ENCODE results near the gene TRMT2A. TPM values are rescaled to one million over a fixed set of nuclear protein-coding genes. Genes with fewer than 3 reads are reported as not detected.
A peak's percentile ranks its signal among the peaks of the same experiment; 100 is the strongest.

The TRMT2A gene
- polyA plus RNA-seq, 1 donor (not counting 4 experiments of a cell fraction or from before 2014, with no cell fraction given): 18.3 TPM

GRCh38 chr22:20062043-20062765 lies 54.8 kb downstream of the TRMT2A start:
- Histone ChIP-seq H3K4me3 (ENCODE audit: control insufficient read depth in 2 of 3, extremely low read depth in 1 of 3, insufficient read depth in 2 of 3, low read depth in 1 of 3, low read length in 3 of 3) (no peak overlapping the region), H3K9me1 (ENCODE audit: control insufficient read depth, extremely low read depth, insufficient read depth, low read length) (peaks cover 5% of the 10 kb centered on the region), H3K27me3 (ENCODE audit: control insufficient read depth, extremely low read depth, insufficient read depth, low read length) (no peaks in the 10 kb centered on the region), H3K9ac (ENCODE audit: control insufficient read depth, extremely low read depth, insufficient read depth, low read length) (no peak overlapping the region), H4K20me1 (ENCODE audit: control insufficient read depth, extremely low read depth, insufficient read depth, low read length) (no peaks in the 10 kb centered on the region), H3K4me2 (ENCODE audit: control insufficient read depth, extremely low read depth, insufficient read depth, low read depth, low read length) (peak overlapping the region; percentile 27), H3K36me3 (ENCODE audit: control insufficient read depth in 2 of 2, extremely low read depth in 1 of 2, insufficient read depth in 2 of 2, low read length in 2 of 2) (peaks cover 0 to 5% of the 10 kb centered on the region in 2 experiments), H3K27ac (ENCODE audit: control insufficient read depth, insufficient read depth, low read length) (peak overlapping the region; percentile 6), H3K9me3 (ENCODE audit: control insufficient read depth, low read depth, low read length) (no peaks in the 10 kb centered on the region), H3K4me1 (ENCODE audit: control insufficient read depth, extremely low read depth, insufficient read depth, low read length) (peaks cover 32% of the 10 kb centered on the region), H2AFZ (ENCODE audit: control insufficient read depth, low read length) (no peak overlapping the region), H3K79me2 (ENCODE audit: control insufficient read depth, insufficient read depth, low read length) (no peaks in the 10 kb centered on the region)
- DNase-seq (ENCODE audit: low read depth, low spot score) (no peak), FAIRE-seq (no peak)
- no peak for TF ChIP-seq CTCF (optimal IDR thresholded peaks at IDR 0.05 in 1 of 3, IDR thresholded peaks at IDR 0.05 in 1 of 3, conservative IDR thresholded peaks at IDR 0.05 in 1 of 3; ENCODE audit: extremely low read depth in 1 of 3, insufficient read depth in 2 of 3, low read length in 3 of 3)
- dilution Hi-C loops (cut with MboI; ENCODE audit: extremely low pct_ligation_motif_present, low sequenced_read_pairs): no loop called here

Small RNAs within 50 kb of the gene (small RNA-seq; reads per million reads assigned to genes)
- gene MIR6816 (ENCODE audit: insufficient read length in 3 of 3, low read depth in 3 of 3, low replicate concordance in 1 of 3) (0 reads per million in 3 experiments), gene RF00017 (ENCODE audit: insufficient read length in 3 of 3, low read depth in 3 of 3, low replicate concordance in 1 of 3) (0 reads per million in 3 experiments), gene RF00599 (ENCODE audit: insufficient read length in 3 of 3, low read depth in 3 of 3, low replicate concordance in 1 of 3) (0 reads per million in 3 experiments)

Other genes starting within 250 kb of the TRMT2A start
- 130 to 225 TPM (median 139 TPM) in 3 replicates for gene COMT, start 175.5 kb downstream of the TRMT2A start, polyA plus RNA-seq
- 12.9 to 18.6 TPM (median 16.0 TPM) in 3 replicates for gene TXNRD2, start 175.4 kb downstream of the TRMT2A start, polyA plus RNA-seq
- gene ARVCF, start 100.4 kb downstream of the TRMT2A start, polyA plus RNA-seq: 5.3 to 8.4 TPM (median 5.7 TPM) in 3 replicates
- gene TANGO2, start 96.1 kb downstream of the TRMT2A start, polyA plus RNA-seq: 20.1 to 30.7 TPM (median 28.1 TPM) in 3 replicates
- 14.3 to 24.3 TPM (median 17.2 TPM) in 3 replicates for gene DGCR8, start 37.0 kb downstream of the TRMT2A start, polyA plus RNA-seq
- gene RANBP1, start 1.1 kb downstream of the TRMT2A start, polyA plus RNA-seq: 141 to 278 TPM (median 193 TPM) in 3 replicates
- gene ZDHHC8, start 14.6 kb upstream of the TRMT2A start, polyA plus RNA-seq: 16.0 to 44.5 TPM (median 25.4 TPM) in 3 replicates
- not detected in 3 replicates for gene CCDC188, start 33.8 kb upstream of the TRMT2A start, polyA plus RNA-seq
- gene RTN4R, start 151.1 kb upstream of the TRMT2A start, polyA plus RNA-seq: 2.5 to 5.6 TPM (median 5.5 TPM) in 3 replicates
- gene DGCR6L, start 202.8 kb upstream of the TRMT2A start, polyA plus RNA-seq: 19.2 to 38.3 TPM (median 25.2 TPM) in 3 replicates

Measured in keratinocyte (primary cell).